GM21360 (cell line): ENCODE data around the gene RNU2-63P.
"Not testable (repeated sequence)": the region's sequence is repeated elsewhere in the genome, so short reads cannot be mapped to it uniquely, and the experiment has no call there.

Experiments used
- ATAC-seq: cut with Tn5 transposase; IDR thresholded peaks from one replicate; pipeline ENCODE4 v1.9.1; 2021; ENCODE audit warnings: mild to moderate bottlenecking, moderate library complexity; ENCODE audit not compliant: unreplicated experiment

RNU2-63P gene

DNA sequence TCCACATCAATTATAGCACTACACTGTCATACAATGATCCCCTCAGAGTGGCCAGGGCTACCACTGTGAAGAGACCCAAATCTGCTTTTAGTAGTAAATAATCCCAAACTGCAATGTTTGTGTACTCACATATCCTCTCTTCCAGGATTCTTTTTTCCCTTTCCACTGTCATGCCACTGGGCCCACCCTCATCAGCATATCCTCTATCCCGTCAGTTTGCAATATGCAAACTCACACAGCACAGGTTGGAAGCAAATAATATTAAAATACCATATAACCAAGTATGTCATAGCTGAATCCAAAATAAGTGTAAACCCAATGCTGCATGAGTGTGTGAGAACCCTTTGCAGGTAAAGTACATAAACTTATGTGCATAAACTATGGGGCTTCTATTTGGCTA, 28.9 kb downstream of the RNU2-63P start:
- ATAC-seq = not testable (repeated sequence)

DNA sequence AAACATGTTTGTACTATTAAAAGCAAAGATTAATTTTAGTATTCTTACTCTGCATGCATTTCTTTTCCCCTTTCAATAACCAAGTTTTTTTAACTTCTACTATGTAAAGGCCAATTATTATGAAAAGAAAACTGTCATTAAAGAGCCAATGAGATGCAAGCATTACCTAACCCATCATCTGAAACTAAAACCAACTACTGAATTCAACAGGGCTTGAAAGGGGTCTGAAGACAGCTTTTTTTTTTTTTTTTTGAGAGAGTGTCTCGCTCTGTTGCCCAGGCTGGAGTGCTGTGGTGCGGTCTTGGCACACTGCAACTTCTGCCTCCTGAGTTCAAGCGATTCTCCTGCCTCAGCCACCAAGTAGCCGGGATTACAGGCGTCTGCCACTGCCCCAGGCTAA, 30.4 kb downstream of the RNU2-63P start:
- ATAC-seq = not testable (repeated sequence)

DNA sequence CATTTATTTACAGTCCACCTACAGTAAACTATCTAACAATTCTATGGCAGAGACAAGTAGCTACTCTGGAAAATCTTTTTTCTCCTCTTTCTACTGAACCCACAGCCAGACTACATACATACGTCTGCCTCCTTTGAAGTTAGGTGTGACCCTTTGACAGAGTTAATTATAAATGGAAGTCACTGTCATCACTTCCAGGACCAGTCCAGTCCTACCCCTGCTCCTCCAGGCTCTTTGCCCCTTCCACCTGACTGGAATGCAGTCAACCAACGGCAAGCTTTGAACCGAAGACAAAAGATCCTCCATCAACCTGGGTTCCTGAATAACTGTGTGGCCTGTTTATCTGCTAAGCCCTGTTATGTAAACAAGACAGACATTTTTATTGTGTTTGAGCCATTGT, 35.2 kb downstream of the RNU2-63P start:
- ATAC-seq = not testable (repeated sequence)

DNA sequence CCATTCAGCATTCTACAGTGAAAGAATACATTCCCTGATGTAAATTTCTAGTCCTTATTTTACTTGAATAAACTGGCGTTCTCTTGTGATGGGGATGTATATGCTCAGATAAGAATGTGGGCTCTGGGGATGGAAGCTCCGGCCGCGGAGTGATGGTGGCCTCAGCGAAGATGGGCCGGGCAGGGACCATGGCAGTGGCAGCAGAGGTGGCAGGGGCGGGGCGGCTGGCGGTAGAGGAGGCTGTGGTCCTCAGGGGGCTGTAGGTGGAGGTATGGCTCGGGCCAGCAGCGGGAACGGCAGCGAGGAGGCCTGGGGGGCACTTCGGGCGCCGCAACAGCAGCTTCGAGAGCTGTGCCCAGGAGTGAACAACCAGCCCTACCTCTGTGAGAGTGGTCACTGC, 44.0 kb downstream of the RNU2-63P start:
- ATAC-seq = not testable (repeated sequence)
